ENCODE data around the gene MC3R. TPM values are rescaled to one million over a fixed set of nuclear protein-coding genes. Genes with fewer than 3 reads are reported as not detected.

The MC3R gene
- total RNA-seq, 1 experiment from 2014 or later = not detected

DNA sequence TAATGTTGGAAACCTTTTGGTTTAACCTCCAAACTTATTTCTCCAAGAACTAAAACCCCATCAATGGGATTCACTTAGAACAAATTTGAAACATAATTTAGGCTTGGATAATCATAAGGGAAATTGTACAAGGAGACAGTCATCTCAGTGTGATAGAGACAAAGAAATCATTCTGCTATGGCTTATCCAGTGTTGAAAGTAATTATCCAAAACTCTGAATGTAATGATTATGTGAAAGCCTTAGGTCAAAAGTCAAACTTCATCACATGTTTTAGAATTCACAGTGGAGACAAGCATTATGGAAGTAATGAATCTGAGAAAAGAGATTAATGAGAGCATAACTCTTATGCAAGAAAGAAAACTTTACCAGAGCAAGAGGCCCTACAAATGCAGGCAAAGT, 20.0 kb downstream of the MC3R start:
- ChIA-PET CTCF (no interaction called here), POLR2A (no interaction called here), RAD21 (ENCODE audit: low non-redundant PET in 1 of 2, low total read pairs in 2 of 2, uncharacterized antibody in 2 of 2, unreplicated experiment in 2 of 2) (no interaction called here)
- intact Hi-C loops (cut with micrococcal nuclease) = no loop called here
- Histone ChIP-seq H3K27me3 (ENCODE audit: insufficient read depth, low read length) (peaks cover 5% of the 10 kb centered on the region; the same call in 1 of the 2 replicates), H3K4me1 (ENCODE audit: control insufficient read depth in 1 of 2, insufficient read depth in 2 of 2, low read length in 2 of 2) (no peaks in the 10 kb centered on the region), H3K79me2 (ENCODE audit: insufficient read depth, low read length) (no peaks in the 10 kb centered on the region), H3K4me2 (ENCODE audit: low read length) (no peak overlapping the region), H3K4me3 (replicated peaks in 1 of 2; ENCODE audit: low read depth in 1 of 2, low read length in 2 of 2) (no peak overlapping the region), H3K9me3 (ENCODE audit: control insufficient read depth in 1 of 2, insufficient read depth in 1 of 2, low read depth in 1 of 2, low read length in 2 of 2) (no peaks in the 10 kb centered on the region), H4K20me1 (ENCODE audit: insufficient read depth) (no peaks in the 10 kb centered on the region), H2AFZ (ENCODE audit: low read depth, low read length, poor library complexity, severe bottlenecking) (no peak overlapping the region), H3K27ac (ENCODE audit: low read depth, low read length) (no peak overlapping the region), H3K36me3 (ENCODE audit: control insufficient read depth in 1 of 2, insufficient read depth in 2 of 2, low read length in 2 of 2) (no peaks in the 10 kb centered on the region), H3K9ac (ENCODE audit: low read length) (no peak overlapping the region), H3K9me2 (ENCODE audit: insufficient read depth) (no peaks in the 10 kb centered on the region)
- TF ChIP-seq, protein P1, sequence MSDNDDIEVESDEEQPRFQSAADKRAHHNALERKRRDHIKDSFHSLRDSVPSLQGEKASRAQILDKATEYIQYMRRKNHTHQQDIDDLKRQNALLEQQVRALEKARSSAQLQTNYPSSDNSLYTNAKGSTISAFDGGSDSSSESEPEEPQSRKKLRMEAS (IDR thresholded peaks at IDR 0.05) = no peak
- DNase-seq (ENCODE audit: low read depth, low spot score) (no peak), ATAC-seq (no peak)
- BruUV-seq (replicated peaks) = no TSS peak

DNA sequence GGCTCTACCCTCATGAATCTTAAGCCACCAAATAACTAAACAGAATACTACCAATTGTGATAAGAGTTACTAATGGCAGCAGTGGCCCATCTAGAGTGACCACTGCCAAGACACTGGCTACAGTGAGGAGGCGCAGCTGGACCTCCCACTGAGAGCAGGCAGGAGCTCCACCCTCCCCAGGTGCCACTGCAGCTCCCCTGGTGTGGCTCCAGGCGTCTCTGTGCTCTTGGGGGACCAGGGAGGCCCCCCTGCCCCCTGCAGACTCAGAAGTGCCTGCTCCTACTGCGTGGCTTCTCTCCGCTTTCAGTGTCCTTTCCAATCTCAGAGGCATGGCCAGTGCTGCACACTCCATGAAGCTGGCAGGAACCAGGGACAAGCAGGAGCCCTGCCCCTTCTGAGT, 23.4 kb downstream of the MC3R start:
- RAD21 ChIA-PET (ENCODE audit: low non-redundant PET in 1 of 2, low total read pairs in 2 of 2, uncharacterized antibody in 2 of 2, unreplicated experiment in 2 of 2) = no interaction called here
- Histone ChIP-seq H3K27ac (ENCODE audit: low read depth, low read length) (no peak overlapping the region), H4K20me1 (ENCODE audit: insufficient read depth) (no peaks in the 10 kb centered on the region), H3K9me2 (ENCODE audit: insufficient read depth) (no peaks in the 10 kb centered on the region), H3K4me2 (ENCODE audit: low read length) (no peak overlapping the region), H3K4me3 (replicated peaks in 1 of 2; ENCODE audit: low read depth in 1 of 2, low read length in 2 of 2) (no peak overlapping the region), H3K9ac (ENCODE audit: low read length) (no peak overlapping the region), H2AFZ (ENCODE audit: low read depth, low read length, poor library complexity, severe bottlenecking) (no peak overlapping the region), H3K4me1 (ENCODE audit: control insufficient read depth in 1 of 2, insufficient read depth in 2 of 2, low read length in 2 of 2) (no peaks in the 10 kb centered on the region), H3K79me2 (ENCODE audit: insufficient read depth, low read length) (no peaks in the 10 kb centered on the region), H3K9me3 (ENCODE audit: control insufficient read depth in 1 of 2, insufficient read depth in 1 of 2, low read depth in 1 of 2, low read length in 2 of 2) (no peaks in the 10 kb centered on the region), H3K36me3 (ENCODE audit: control insufficient read depth in 1 of 2, insufficient read depth in 2 of 2, low read length in 2 of 2) (no peaks in the 10 kb centered on the region), H3K27me3 (ENCODE audit: insufficient read depth, low read length) (no peaks in the 10 kb centered on the region)
- intact Hi-C loops (cut with micrococcal nuclease) = no loop called here
- CTCF ChIA-PET = no interaction called here
- no TSS peak for BruUV-seq (replicated peaks)
- POLR2A ChIA-PET = no interaction called here
- DNase-seq (ENCODE audit: low read depth, low spot score) = no peak
- ATAC-seq = no peak
- TF ChIP-seq, protein P2, sequence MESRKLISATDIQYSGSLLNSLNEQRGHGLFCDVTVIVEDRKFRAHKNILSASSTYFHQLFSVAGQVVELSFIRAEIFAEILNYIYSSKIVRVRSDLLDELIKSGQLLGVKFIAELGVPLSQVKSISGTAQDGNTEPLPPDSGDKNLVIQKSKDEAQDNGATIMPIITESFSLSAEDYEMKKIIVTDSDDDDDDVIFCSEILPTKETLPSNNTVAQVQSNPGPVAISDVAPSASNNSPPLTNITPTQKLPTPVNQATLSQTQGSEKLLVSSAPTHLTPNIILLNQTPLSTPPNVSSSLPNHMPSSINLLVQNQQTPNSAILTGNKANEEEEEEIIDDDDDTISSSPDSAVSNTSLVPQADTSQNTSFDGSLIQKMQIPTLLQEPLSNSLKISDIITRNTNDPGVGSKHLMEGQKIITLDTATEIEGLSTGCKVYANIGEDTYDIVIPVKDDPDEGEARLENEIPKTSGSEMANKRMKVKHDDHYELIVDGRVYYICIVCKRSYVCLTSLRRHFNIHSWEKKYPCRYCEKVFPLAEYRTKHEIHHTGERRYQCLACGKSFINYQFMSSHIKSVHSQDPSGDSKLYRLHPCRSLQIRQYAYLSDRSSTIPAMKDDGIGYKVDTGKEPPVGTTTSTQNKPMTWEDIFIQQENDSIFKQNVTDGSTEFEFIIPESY (IDR thresholded peaks at IDR 0.05; ENCODE audit: extremely low read depth, insufficient replicate concordance, low read length) = no peak
- TF ChIP-seq JUND (IDR thresholded peaks at IDR 0.05) (no peak), SP1 (IDR thresholded peaks at IDR 0.05; ENCODE audit: low read depth) (no peak), FOSL1 (IDR thresholded peaks at IDR 0.05; ENCODE audit: low read depth) (no peak), SRF (IDR thresholded peaks at IDR 0.05; ENCODE audit: low read depth) (no peak), SIN3A (IDR thresholded peaks at IDR 0.05; ENCODE audit: low read depth) (no peak), YY1 (IDR thresholded peaks at IDR 0.05; ENCODE audit: extremely low read depth, insufficient replicate concordance, low read depth, low read length) (no peak), POLR2AphosphoS5 (IDR thresholded peaks at IDR 0.05; ENCODE audit: low read depth, low read length) (no peak), CEBPB (IDR thresholded peaks at IDR 0.05; ENCODE audit: low read depth) (no peak), EZH2phosphoT487 (IDR thresholded peaks at IDR 0.05; ENCODE audit: borderline replicate concordance) (no peak), RAD21 (IDR thresholded peaks at IDR 0.05; ENCODE audit: low read depth) (no peak), CBX3 (IDR thresholded peaks at IDR 0.05; ENCODE audit: low read depth) (no peak), ZNF274 (IDR thresholded peaks at IDR 0.05; ENCODE audit: low read depth, low read length) (no peak), EGR1 (IDR thresholded peaks at IDR 0.05; ENCODE audit: low read depth) (no peak)
- TF ChIP-seq, protein P3, sequence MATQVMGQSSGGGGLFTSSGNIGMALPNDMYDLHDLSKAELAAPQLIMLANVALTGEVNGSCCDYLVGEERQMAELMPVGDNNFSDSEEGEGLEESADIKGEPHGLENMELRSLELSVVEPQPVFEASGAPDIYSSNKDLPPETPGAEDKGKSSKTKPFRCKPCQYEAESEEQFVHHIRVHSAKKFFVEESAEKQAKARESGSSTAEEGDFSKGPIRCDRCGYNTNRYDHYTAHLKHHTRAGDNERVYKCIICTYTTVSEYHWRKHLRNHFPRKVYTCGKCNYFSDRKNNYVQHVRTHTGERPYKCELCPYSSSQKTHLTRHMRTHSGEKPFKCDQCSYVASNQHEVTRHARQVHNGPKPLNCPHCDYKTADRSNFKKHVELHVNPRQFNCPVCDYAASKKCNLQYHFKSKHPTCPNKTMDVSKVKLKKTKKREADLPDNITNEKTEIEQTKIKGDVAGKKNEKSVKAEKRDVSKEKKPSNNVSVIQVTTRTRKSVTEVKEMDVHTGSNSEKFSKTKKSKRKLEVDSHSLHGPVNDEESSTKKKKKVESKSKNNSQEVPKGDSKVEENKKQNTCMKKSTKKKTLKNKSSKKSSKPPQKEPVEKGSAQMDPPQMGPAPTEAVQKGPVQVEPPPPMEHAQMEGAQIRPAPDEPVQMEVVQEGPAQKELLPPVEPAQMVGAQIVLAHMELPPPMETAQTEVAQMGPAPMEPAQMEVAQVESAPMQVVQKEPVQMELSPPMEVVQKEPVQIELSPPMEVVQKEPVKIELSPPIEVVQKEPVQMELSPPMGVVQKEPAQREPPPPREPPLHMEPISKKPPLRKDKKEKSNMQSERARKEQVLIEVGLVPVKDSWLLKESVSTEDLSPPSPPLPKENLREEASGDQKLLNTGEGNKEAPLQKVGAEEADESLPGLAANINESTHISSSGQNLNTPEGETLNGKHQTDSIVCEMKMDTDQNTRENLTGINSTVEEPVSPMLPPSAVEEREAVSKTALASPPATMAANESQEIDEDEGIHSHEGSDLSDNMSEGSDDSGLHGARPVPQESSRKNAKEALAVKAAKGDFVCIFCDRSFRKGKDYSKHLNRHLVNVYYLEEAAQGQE (IDR thresholded peaks at IDR 0.05; ENCODE audit: low read depth) = no peak
- TF ChIP-seq, protein P4, sequence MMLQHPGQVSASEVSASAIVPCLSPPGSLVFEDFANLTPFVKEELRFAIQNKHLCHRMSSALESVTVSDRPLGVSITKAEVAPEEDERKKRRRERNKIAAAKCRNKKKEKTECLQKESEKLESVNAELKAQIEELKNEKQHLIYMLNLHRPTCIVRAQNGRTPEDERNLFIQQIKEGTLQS (IDR thresholded peaks at IDR 0.05) = no peak
- TF ChIP-seq, protein P1 (IDR thresholded peaks at IDR 0.05) = no peak
